ENCODE results near the gene PI4KA. TPM values are rescaled to one million over a fixed set of nuclear protein-coding genes. Genes with fewer than 3 reads are reported as not detected.

PI4KA gene
- 92.8 TPM for total RNA-seq
- 37.3 TPM for polyA plus RNA-seq (ENCODE audit: insufficient read depth, low read depth, low replicate concordance)
- long read RNA-seq, donor 1, partial matches to known transcripts: 23 of 24 reads
- long read RNA-seq, donor 1, other reads (novel, unspliced or antisense): 0 of 24 reads
- long read RNA-seq, donor 2, partial matches to known transcripts: 72 of 73 reads
- long read RNA-seq, donor 2, other reads (novel, unspliced or antisense): 0 of 73 reads
- long read RNA-seq, donor 3, partial matches to known transcripts: 20 of 20 reads
- long read RNA-seq, donor 3, other reads (novel, unspliced or antisense): 0 of 20 reads
- long read RNA-seq, donor 4, full-length matches to known transcripts: 5 of 11 reads
- long read RNA-seq, donor 4, partial matches to known transcripts: 6 of 11 reads
- long read RNA-seq, donor 4, other reads (novel, unspliced or antisense): 0 of 11 reads
- long read RNA-seq, donor 5: 0 reads
- long read RNA-seq, donor 6: 0 reads
- long read RNA-seq, donor 7, full-length matches to known transcripts: 6 of 43 reads
- long read RNA-seq, donor 7, partial matches to known transcripts: 27 of 43 reads
- long read RNA-seq, donor 7, other reads (novel, unspliced or antisense): 10 of 43 reads
- long read RNA-seq, donor 8, partial matches to known transcripts: 9 of 10 reads
- long read RNA-seq, donor 8, other reads (novel, unspliced or antisense): 0 of 10 reads
- long read RNA-seq, donor 9, partial matches to known transcripts: 41 of 41 reads
- long read RNA-seq, donor 9, other reads (novel, unspliced or antisense): 0 of 41 reads
- long read RNA-seq, donor 10, partial matches to known transcripts: 0 of 1 reads
- long read RNA-seq, donor 10, other reads (novel, unspliced or antisense): 0 of 1 reads

- Histone ChIP-seq H3K9me3 (ENCODE audit: control insufficient read depth in 2 of 3, insufficient read depth in 1 of 3, low read length in 3 of 3) (no peaks in the 10 kb centered on the region), H3K4me3 (ENCODE audit: low read length in 3 of 3) (peak within 1 kb of the TSS; percentile 74 to 88 (median 84)), H3K9ac (ENCODE audit: low read length in 3 of 3) (peak within 1 kb of the TSS; percentile 45 to 85 (median 64)), H3K27ac (ENCODE audit: low read depth in 2 of 2, low read length in 2 of 2) (peak within 1 kb of the TSS; percentile 84 to 86), H3K4me1 (ENCODE audit: control insufficient read depth in 2 of 3, insufficient read depth in 2 of 3, low read depth in 1 of 3, low read length in 3 of 3) (peaks cover 0 to 19% (median 12%) of the 10 kb centered on the region in 3 donors), H3K36me3 (ENCODE audit: control insufficient read depth in 2 of 3, insufficient read depth in 3 of 3, low read length in 3 of 3) (no peaks in the 10 kb centered on the region), H3K27me3 (ENCODE audit: control insufficient read depth, insufficient read depth, low read length) (no peaks in the 10 kb centered on the region)
- no peak for FAIRE-seq
- TF ChIP-seq CTCF (IDR thresholded peaks at IDR 0.05; ENCODE audit: borderline replicate concordance, extremely low read depth, insufficient read depth): peak; percentile 2
- intact Hi-C loops (cut with DNase I): no loop called here
- DNase-seq: peak; percentile 98 to 100 (median 99)
Observed at GRCh38 chr22:20858615-20859416, at the start of gene PI4KA, which contains the start of gene SNAP29. Gene PI4KA (minus strand): TSS chr22:20858811. CDS start chr22:20858725, 86 bp downstream. Gene SNAP29 (plus strand): TSS chr22:20859007. CDS start chr22:20859111, 104 bp downstream.

GRCh38 chr22:20906387-20906767 is 47.8 kb upstream of the PI4KA start:
- Histone ChIP-seq H3K36me3 (ENCODE audit: control insufficient read depth in 2 of 3, insufficient read depth in 3 of 3, low read length in 3 of 3) (no peaks in the 10 kb centered on the region), H3K27me3 (ENCODE audit: control insufficient read depth, insufficient read depth, low read length) (no peaks in the 10 kb centered on the region), H3K9ac (ENCODE audit: low read length in 3 of 3) (no peak overlapping the region), H3K27ac (ENCODE audit: low read depth in 2 of 2, low read length in 2 of 2) (no peak overlapping the region), H3K9me3 (ENCODE audit: control insufficient read depth in 2 of 3, insufficient read depth in 1 of 3, low read length in 3 of 3) (no peaks in the 10 kb centered on the region), H3K4me3 (ENCODE audit: low read length in 3 of 3) (no peak overlapping the region), H3K4me1 (ENCODE audit: control insufficient read depth in 2 of 3, insufficient read depth in 2 of 3, low read depth in 1 of 3, low read length in 3 of 3) (no peaks in the 10 kb centered on the region)
- DNase-seq (no peak), FAIRE-seq (no peak)
- no peak for TF ChIP-seq CTCF (IDR thresholded peaks at IDR 0.05; ENCODE audit: borderline replicate concordance, extremely low read depth, insufficient read depth)
- intact Hi-C loops (cut with DNase I): no loop called here

GRCh38 chr22:20905415-20906386 is 47.1 kb upstream of the PI4KA start:
- H3K4me3 ChIP-seq (ENCODE audit: low read length in 3 of 3): no peak overlapping the region
- H3K4me1 ChIP-seq (ENCODE audit: control insufficient read depth in 2 of 3, insufficient read depth in 2 of 3, low read depth in 1 of 3, low read length in 3 of 3): no peaks in the 10 kb centered on the region
- H3K27ac ChIP-seq (ENCODE audit: low read depth in 2 of 2, low read length in 2 of 2): no peak overlapping the region
- TF ChIP-seq CTCF (IDR thresholded peaks at IDR 0.05; ENCODE audit: borderline replicate concordance, extremely low read depth, insufficient read depth): no peak
- DNase-seq: peak in 1 of 5 donors; percentile 4
- no peaks in the 10 kb centered on the region for H3K36me3 ChIP-seq (ENCODE audit: control insufficient read depth in 2 of 3, insufficient read depth in 3 of 3, low read length in 3 of 3)
- H3K9ac ChIP-seq (ENCODE audit: low read length in 3 of 3): no peak overlapping the region
- H3K9me3 ChIP-seq (ENCODE audit: control insufficient read depth in 2 of 3, insufficient read depth in 1 of 3, low read length in 3 of 3): no peaks in the 10 kb centered on the region
- H3K27me3 ChIP-seq (ENCODE audit: control insufficient read depth, insufficient read depth, low read length): no peaks in the 10 kb centered on the region
- intact Hi-C loops (cut with DNase I): no loop called here
- FAIRE-seq: no peak
